H54 (cell line): ENCODE data around the gene SLC2A13.
"Not testable (repeated sequence)": the region's sequence is repeated elsewhere in the genome, so short reads cannot be mapped to it uniquely, and the experiment has no call there.

Experiments
- DNase-seq: peaks from one replicate; pipeline ENCODE4 v3.0.0; 2011; ENCODE audit warnings: low spot score, mixed read lengths; ENCODE audit not compliant: insufficient read length
- FAIRE-seq: peaks from 3 replicates; lab custom pipeline; 2011; peaks lifted over from hg19 to GRCh38; lab: Jason Lieb, UNC
- POLR2A ChIP-seq: IDR thresholded peaks from 2 replicates; pipeline ENCODE4 v1.6.1; 2011; ENCODE audit warnings: low read depth, mild to moderate bottlenecking, low read length

Gene SLC2A13

GRCh38 chr12:39931231-39931630 lies 174.7 kb downstream of the SLC2A13 start:
- no peak for DNase-seq
- TF ChIP-seq POLR2A: no peak
- FAIRE-seq: no peak

- no peak for FAIRE-seq
- TF ChIP-seq POLR2A: no peak
- DNase-seq: no peak
These were observed 175.8 kb downstream of the SLC2A13 start for GRCh38 chr12:39930101-39930500.

- no peak for DNase-seq
- no peak for TF ChIP-seq POLR2A
These were observed 177.5 kb downstream of the SLC2A13 start for GRCh38 chr12:39928181-39928899.

GRCh38 chr12:39923364-39923763 lies 182.5 kb downstream of the SLC2A13 start:
- DNase-seq (no peak), FAIRE-seq (no peak)
- no peak for TF ChIP-seq POLR2A

More at GRCh38 chr12:39928181-39928899, 177.5 kb downstream of the SLC2A13 start:
- FAIRE-seq: no peak

- not testable (repeated sequence) for FAIRE-seq, DNase-seq
These were observed 183.3 kb downstream of the SLC2A13 start for GRCh38 chr12:39922598-39922997.

GRCh38 chr12:39920647-39921046 lies 185.2 kb downstream of the SLC2A13 start:
- TF ChIP-seq POLR2A: no peak
- DNase-seq (no peak), FAIRE-seq (no peak)

- TF ChIP-seq POLR2A: no peak
- DNase-seq: no peak
- no peak for FAIRE-seq
These were observed 185.7 kb downstream of the SLC2A13 start for GRCh38 chr12:39920222-39920621.

- DNase-seq (no peak), FAIRE-seq (no peak)
- no peak for TF ChIP-seq POLR2A
These were observed 186.1 kb downstream of the SLC2A13 start for GRCh38 chr12:39919790-39920189.

GRCh38 chr12:39915249-39915648 lies 190.6 kb downstream of the SLC2A13 start:
- DNase-seq (no peak), FAIRE-seq (no peak)

GRCh38 chr12:39912211-39912980 lies 193.5 kb downstream of the SLC2A13 start:
- DNase-seq: no peak

More at GRCh38 chr12:39915249-39915648, 190.6 kb downstream of the SLC2A13 start:
- no peak for TF ChIP-seq POLR2A

GRCh38 chr12:39906237-39906636 lies 199.6 kb downstream of the SLC2A13 start:
- TF ChIP-seq POLR2A: no peak
- DNase-seq (no peak), FAIRE-seq (no peak)

More at GRCh38 chr12:39912211-39912980, 193.5 kb downstream of the SLC2A13 start:
- TF ChIP-seq POLR2A: no peak
- FAIRE-seq: no peak

GRCh38 chr12:39905152-39905551 lies 200.7 kb downstream of the SLC2A13 start:
- no peak for TF ChIP-seq POLR2A
- FAIRE-seq (peak; percentile 41), DNase-seq (no peak)

GRCh38 chr12:39902821-39903220 lies 203.1 kb downstream of the SLC2A13 start:
- FAIRE-seq (no peak), DNase-seq (no peak)
- TF ChIP-seq POLR2A: no peak

GRCh38 chr12:39897315-39897714 lies 208.6 kb downstream of the SLC2A13 start:
- FAIRE-seq (no peak), DNase-seq (no peak)
- TF ChIP-seq POLR2A: no peak

- FAIRE-seq, DNase-seq: not testable (repeated sequence)
These were observed 212.5 kb downstream of the SLC2A13 start for GRCh38 chr12:39893388-39893787.
